ENCODE results near the gene UBE2H.

- no peak for TF ChIP-seq POLR2A (IDR thresholded peaks at IDR 0.05)
- no peak for TF ChIP-seq CTCF (IDR thresholded peaks at IDR 0.05)
- no peak for TF ChIP-seq POLR2AphosphoS5 (IDR thresholded peaks at IDR 0.05; ENCODE audit: insufficient read depth in 1 of 2, low read depth in 1 of 2)
These were observed 5.7 kb downstream of the UBE2H start for GRCh38 chr7:129947049-129947448.
